H9 (cell line): ENCODE results near the gene C19orf25. TPM values are rescaled to one million over a fixed set of nuclear protein-coding genes. Genes with fewer than 3 reads are reported as not detected.

ENCODE experiments used
- DNase-seq: peaks from one replicate; pipeline ENCODE4 v3.0.0-alpha.2; 2017
- H2AFZ ChIP-seq: one replicate; pipeline ENCODE4 v1.6.1; 2013; ENCODE audit warnings: mild to moderate bottlenecking, low read length, control low read depth, moderate library complexity
- H2AK5ac ChIP-seq: 2 replicates; pipeline ENCODE4 v1.6.1; 2013; ENCODE audit warnings: low read length, control low read depth, mixed read lengths; ENCODE audit not compliant: insufficient read length
- H2BK120ac ChIP-seq: one replicate; pipeline ENCODE4 v1.6.1; 2013; ENCODE audit warnings: low read depth, mild to moderate bottlenecking, low read length, control low read depth, inconsistent platforms; ENCODE audit not compliant: poor library complexity, severe bottlenecking
- H2BK12ac ChIP-seq: 2 replicates; pipeline ENCODE4 v1.6.1; 2013; ENCODE audit warnings: low read length, control low read depth, mixed read lengths, low read depth; ENCODE audit not compliant: insufficient read length
- H2BK15ac ChIP-seq: 2 replicates; pipeline ENCODE4 v1.6.1; 2013; ENCODE audit warnings: low read depth, low read length, control low read depth
- H2BK20ac ChIP-seq: one replicate; pipeline ENCODE4 v1.6.1; 2013; ENCODE audit warnings: low read depth, mild to moderate bottlenecking, low read length, control low read depth, inconsistent platforms; ENCODE audit not compliant: poor library complexity, severe bottlenecking
- H2BK5ac ChIP-seq: 2 replicates; pipeline ENCODE4 v1.6.1; 2013; ENCODE audit warnings: low read length, control low read depth, mixed read lengths; ENCODE audit not compliant: insufficient read length
- H3K14ac ChIP-seq: 2 replicates; pipeline ENCODE4 v1.6.1; 2013; ENCODE audit warnings: low read length, control low read depth; ENCODE audit not compliant: insufficient read depth
- H3K18ac ChIP-seq: 2 replicates; pipeline ENCODE4 v1.6.1; 2013; ENCODE audit warnings: low read depth, mild to moderate bottlenecking, mixed read lengths, low read length, control low read depth; ENCODE audit not compliant: insufficient read length
- H3K23ac ChIP-seq: 2 replicates; pipeline ENCODE4 v1.6.1; 2013; ENCODE audit warnings: low read length, control low read depth, mixed read lengths, low read depth; ENCODE audit not compliant: insufficient read length
- H3K23me2 ChIP-seq: 2 replicates; pipeline ENCODE4 v1.6.1; 2013; ENCODE audit warnings: low read depth, mild to moderate bottlenecking, mixed read lengths, low read length, control low read depth; ENCODE audit not compliant: insufficient read length, poor library complexity, severe bottlenecking
- H3K27ac ChIP-seq: 2 replicates; pipeline ENCODE4 v1.5.1; 2013; ENCODE audit warnings: low read length, control low read depth, mixed read lengths, low read depth; ENCODE audit not compliant: insufficient read length
- H3K27me3 ChIP-seq: 2 replicates; pipeline ENCODE4 v1.6.1; 2013; ENCODE audit warnings: low read length, control low read depth, inconsistent platforms; ENCODE audit not compliant: insufficient read depth
- H3K4ac ChIP-seq: 2 replicates; pipeline ENCODE4 v1.6.1; 2013; ENCODE audit warnings: low read depth, mild to moderate bottlenecking, control low read depth, inconsistent platforms, low read length, moderate library complexity
- H3K4me1 ChIP-seq: 2 replicates; pipeline ENCODE4 v1.6.1; 2013; ENCODE audit warnings: low read length, control low read depth, inconsistent platforms; ENCODE audit not compliant: insufficient read depth
- H3K4me2 ChIP-seq: 2 replicates; pipeline ENCODE4 v1.6.1; 2013; ENCODE audit warnings: low read length, control low read depth, mixed read lengths; ENCODE audit not compliant: insufficient read length, insufficient read depth
- H3K56ac ChIP-seq: 2 replicates; pipeline ENCODE4 v1.6.1; 2013; ENCODE audit warnings: low read depth, mild to moderate bottlenecking, mixed read lengths, low read length, control low read depth; ENCODE audit not compliant: insufficient read length
- H3K79me1 ChIP-seq: 2 replicates; pipeline ENCODE4 v1.6.1; 2013; ENCODE audit warnings: low read depth, mild to moderate bottlenecking, moderate library complexity, low read length, control low read depth, inconsistent platforms; ENCODE audit not compliant: insufficient read depth, poor library complexity, severe bottlenecking
- H3K79me2 ChIP-seq: 2 replicates; pipeline ENCODE4 v1.6.1; 2013; ENCODE audit warnings: low read length, control low read depth, inconsistent platforms; ENCODE audit not compliant: insufficient read depth
- H3K9ac ChIP-seq: 2 replicates; pipeline ENCODE4 v1.6.1; 2013; ENCODE audit warnings: low read length, control low read depth, mixed read lengths; ENCODE audit not compliant: insufficient read length; ENCODE audit errors: extremely low read depth
- H3K9me3 ChIP-seq: one replicate; pipeline ENCODE4 v1.6.1; 2013; ENCODE audit warnings: low read depth, low read length, inconsistent platforms; ENCODE audit not compliant: control insufficient read depth
- H3T11ph ChIP-seq: one replicate; pipeline ENCODE4 v1.6.1; 2013; ENCODE audit warnings: mild to moderate bottlenecking, low read length, control low read depth, inconsistent platforms
- H4K20me1 ChIP-seq: one replicate; pipeline ENCODE4 v1.6.1; 2013; ENCODE audit not compliant: control insufficient read depth, insufficient read length, insufficient read depth
- H4K5ac ChIP-seq: 2 replicates; pipeline ENCODE4 v1.6.1; 2013; ENCODE audit warnings: low read depth, mild to moderate bottlenecking, mixed read lengths, low read length, control low read depth; ENCODE audit not compliant: insufficient read length
- H4K8ac ChIP-seq: replicated peaks from 2 replicates; pipeline ENCODE4 v1.6.1; 2013; ENCODE audit warnings: low read length, control low read depth, mixed read lengths, low read depth; ENCODE audit not compliant: insufficient read length
- H4K91ac ChIP-seq: 2 replicates; pipeline ENCODE4 v1.6.1; 2013; ENCODE audit warnings: low read depth, mild to moderate bottlenecking, moderate library complexity, mixed read lengths, low read length, control low read depth; ENCODE audit not compliant: insufficient read length
- H3K27ac Mint-ChIP-seq, 3 experiments: 2 replicates in 2 of 3; 3 replicates in 1 of 3; pipeline ENCODE4 v1.8.0; 2020 to 2021; ENCODE audit warnings: mixed read lengths in 3 of 3, mild to moderate bottlenecking in 1 of 3, moderate library complexity in 1 of 3
- H3K27me3 Mint-ChIP-seq: 2 replicates; pipeline ENCODE4 v1.8.0; 2021; ENCODE audit warnings: low read depth, mild to moderate bottlenecking, moderate library complexity, mixed read lengths
- H3K36me3 Mint-ChIP-seq, 3 experiments: 2 replicates in 2 of 3; 3 replicates in 1 of 3; pipeline ENCODE4 v1.8.0; 2020 to 2021; ENCODE audit warnings: low read depth in 3 of 3, mixed read lengths in 3 of 3; ENCODE audit not compliant: insufficient read depth in 1 of 3
- H3K4me1 Mint-ChIP-seq, 2 experiments: 2 replicates each; pipeline ENCODE4 v1.8.0; 2020; ENCODE audit warnings: mixed read lengths in 2 of 2
- H3K4me3 Mint-ChIP-seq, 2 experiments: 2 replicates in 1 of 2; 3 replicates in 1 of 2; pipeline ENCODE4 v1.8.0; 2020 to 2021; ENCODE audit warnings: mild to moderate bottlenecking in 2 of 2, mixed read lengths in 2 of 2, moderate library complexity in 1 of 2
- H3K9me3 Mint-ChIP-seq, 2 experiments: 2 replicates in 1 of 2; 3 replicates in 1 of 2; pipeline ENCODE4 v1.8.0; 2020; ENCODE audit warnings: mild to moderate bottlenecking in 2 of 2, mixed read lengths in 2 of 2, moderate library complexity in 1 of 2
- WGBS: extraction: QIAGEN DNeasy Blood & Tissue Kit; methylation state at CpG from one replicate; pipeline ENCODE4 v1.1.7; 2013; ENCODE audit warnings: missing lambda C conversion rate, low lambda C conversion rate, mixed read lengths; ENCODE audit not compliant: insufficient read length; ENCODE audit errors: extremely low coverage; 5-methylcytosine and 5-hydroxymethylcytosine counted together
- total RNA-seq: library from RNA; stranded (reverse); gene quantifications from 2 replicates; pipeline ENCODE4 v1.2.1, GENCODE V29; 2021
- TF ChIP-seq, protein P1 (sequence below): fragments of 200-600 bp; sonication (generic); conservative IDR thresholded peaks from 3 replicates; pipeline ENCODE4 v1.8.0; 2021; ENCODE audit warnings: antibody characterized with exemption, mild to moderate bottlenecking

Gene C19orf25
- total RNA-seq, 1 experiment from 2014 or later = 36.8 TPM

DNA sequence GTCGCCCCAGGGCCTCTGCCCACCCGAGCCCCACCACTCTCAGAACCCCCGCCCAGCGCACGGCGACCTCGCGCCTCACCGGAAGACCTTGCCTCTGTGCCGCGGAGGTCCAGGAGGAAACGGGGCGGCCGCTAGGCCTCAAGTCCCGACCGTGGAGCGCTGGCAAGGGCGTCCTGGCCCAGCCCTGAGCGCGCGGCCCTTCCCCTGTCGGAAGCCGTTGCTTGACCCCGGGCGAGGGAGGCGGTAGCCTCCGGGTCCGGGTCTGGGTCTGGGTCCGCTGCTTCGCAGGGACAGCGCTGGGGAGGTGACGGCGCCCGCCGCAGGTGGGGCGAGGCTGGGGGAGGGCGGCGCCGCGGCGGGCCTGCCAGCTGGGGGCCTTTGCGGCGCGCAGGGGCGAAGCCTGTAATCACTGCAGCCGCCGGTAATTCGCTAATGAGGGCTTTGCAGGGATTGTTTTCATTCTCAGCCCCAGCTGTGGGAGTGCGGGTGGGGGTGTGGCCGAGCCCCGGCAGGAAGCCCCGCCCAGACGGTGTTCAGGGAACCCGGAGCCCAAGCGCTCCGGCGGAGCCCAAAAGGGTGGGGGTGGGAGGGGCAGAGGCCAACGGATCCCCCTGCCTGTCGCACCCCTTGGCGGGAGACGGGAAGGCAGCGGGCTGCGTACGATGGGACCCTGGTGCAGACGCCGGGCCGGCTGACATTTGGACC lies 8.6 kb downstream of the C19orf25 start:
- peak; percentile 79 for DNase-seq

More for the DNA sequence above, 8.6 kb downstream of the C19orf25 start:
- no peak overlapping the region for H3T11ph ChIP-seq
- peaks cover 67% of the 10 kb centered on the region for H3K27me3 Mint-ChIP-seq
- peaks cover 2 to 9% of the 10 kb centered on the region in 2 experiments; a peak in 3 of 4 replicates for H3K4me1 Mint-ChIP-seq
- TF ChIP-seq, protein P1, sequence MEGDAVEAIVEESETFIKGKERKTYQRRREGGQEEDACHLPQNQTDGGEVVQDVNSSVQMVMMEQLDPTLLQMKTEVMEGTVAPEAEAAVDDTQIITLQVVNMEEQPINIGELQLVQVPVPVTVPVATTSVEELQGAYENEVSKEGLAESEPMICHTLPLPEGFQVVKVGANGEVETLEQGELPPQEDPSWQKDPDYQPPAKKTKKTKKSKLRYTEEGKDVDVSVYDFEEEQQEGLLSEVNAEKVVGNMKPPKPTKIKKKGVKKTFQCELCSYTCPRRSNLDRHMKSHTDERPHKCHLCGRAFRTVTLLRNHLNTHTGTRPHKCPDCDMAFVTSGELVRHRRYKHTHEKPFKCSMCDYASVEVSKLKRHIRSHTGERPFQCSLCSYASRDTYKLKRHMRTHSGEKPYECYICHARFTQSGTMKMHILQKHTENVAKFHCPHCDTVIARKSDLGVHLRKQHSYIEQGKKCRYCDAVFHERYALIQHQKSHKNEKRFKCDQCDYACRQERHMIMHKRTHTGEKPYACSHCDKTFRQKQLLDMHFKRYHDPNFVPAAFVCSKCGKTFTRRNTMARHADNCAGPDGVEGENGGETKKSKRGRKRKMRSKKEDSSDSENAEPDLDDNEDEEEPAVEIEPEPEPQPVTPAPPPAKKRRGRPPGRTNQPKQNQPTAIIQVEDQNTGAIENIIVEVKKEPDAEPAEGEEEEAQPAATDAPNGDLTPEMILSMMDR = no peak
- no peak overlapping the region for H2BK5ac ChIP-seq
- H4K20me1 ChIP-seq = peaks cover 3% of the 10 kb centered on the region
- peak overlapping the region; percentile 11 for H3K4me2 ChIP-seq
- no peak overlapping the region for H3K27ac ChIP-seq
- H3K27ac Mint-ChIP-seq = no peak overlapping the region
- H3K9me3 ChIP-seq = no peaks in the 10 kb centered on the region
- WGBS = no CpG with 5 or more reads among the region's 67 CpGs
- H4K8ac ChIP-seq = no peak overlapping the region
- no peak overlapping the region for H3K14ac ChIP-seq
- no peaks in the 10 kb centered on the region for H3K36me3 Mint-ChIP-seq
- no peak overlapping the region for H2BK20ac ChIP-seq
- H3K23me2 ChIP-seq = peaks cover 9% of the 10 kb centered on the region
- no peaks in the 10 kb centered on the region for H3K79me2 ChIP-seq
- H2BK120ac ChIP-seq = no peak overlapping the region
- no peak overlapping the region for H2BK15ac ChIP-seq
- no peak overlapping the region for H4K91ac ChIP-seq
- H2AFZ ChIP-seq = no peak overlapping the region
- no peak overlapping the region for H3K4ac ChIP-seq
- no peaks in the 10 kb centered on the region for H3K79me1 ChIP-seq
- no peak overlapping the region for H2BK12ac ChIP-seq
- no peaks in the 10 kb centered on the region for H3K4me1 ChIP-seq
- H3K9ac ChIP-seq = no peak overlapping the region
- H3K27me3 ChIP-seq = peaks cover 49% of the 10 kb centered on the region
- H2AK5ac ChIP-seq = no peak overlapping the region
- H3K9me3 Mint-ChIP-seq = no peaks in the 10 kb centered on the region
- H3K23ac ChIP-seq = no peak overlapping the region
- H3K4me3 Mint-ChIP-seq = peak overlapping the region; percentile 14 to 75; a peak in 4 of 5 replicates
- no peak overlapping the region for H3K56ac ChIP-seq
- H3K18ac ChIP-seq = no peak overlapping the region
- H4K5ac ChIP-seq = no peak overlapping the region
